SK-N-SH (cell line): ENCODE data around the gene OPRM1. TPM values are rescaled to one million over a fixed set of nuclear protein-coding genes. Genes with fewer than 3 reads are reported as not detected.

Source experiments
- CTCF ChIA-PET: fragments of 300-600, 350-600 bp; formaldehyde crosslinking; extraction: SDS; loops from one replicate; lab custom pipeline; 2021; lab: Yijun Ruan, JAX
- POLR2A ChIA-PET: fragments of 350-600 bp; sonication (Branson Sonifier 250); formaldehyde crosslinking; extraction: SDS; loops from one replicate; lab custom pipeline; 2020; ENCODE audit warnings: antibody characterized with exemption, inconsistent platforms; lab: Yijun Ruan, JAX
- DNase-seq: peaks from one replicate; pipeline ENCODE4 v3.0.0; 2012
- H2AFZ ChIP-seq: fragments of 200-600 bp; sonication (generic); 2 replicates; pipeline ENCODE4 v1.8.1; 2016; ENCODE audit warnings: antibody characterized with exemption, mild to moderate bottlenecking, low read depth
- H3F3A ChIP-seq: fragments of 200-600 bp; sonication (generic); replicated peaks from 2 replicates; pipeline ENCODE3; 2016; ENCODE audit warnings: antibody characterized with exemption, mild to moderate bottlenecking; ENCODE audit not compliant: insufficient read depth
- H3K27ac ChIP-seq, 2 experiments: fragments of 200-500 bp in 1 of 2; fragments of 200-600 bp in 1 of 2; sonication (Bioruptor generic) in 1 of 2; sonication (generic), shearing (Covaris generic) in 1 of 2; 2 replicates each; pipeline versions ENCODE4 v1.5.1 to v1.6.1; 2014 to 2016; ENCODE audit warnings: low read depth in 2 of 2, inconsistent platforms in 1 of 2, low read length in 1 of 2, mild to moderate bottlenecking in 1 of 2, mixed read lengths in 1 of 2
- H3K27me3 ChIP-seq: fragments of 200-600 bp; sonication (generic), shearing (Covaris generic); 2 replicates; pipeline ENCODE4 v1.6.1; 2016; ENCODE audit warnings: mixed run types; ENCODE audit not compliant: insufficient read depth
- H3K36me3 ChIP-seq, 2 experiments: fragments of 200-500 bp in 1 of 2; fragments of 200-600 bp in 1 of 2; sonication (Bioruptor generic) in 1 of 2; sonication (generic) in 1 of 2; replicated peaks in 1 of 2; 2 replicates each; pipeline versions ENCODE3 to v1.5.1; 2014 to 2016; ENCODE audit warnings: low read length in 1 of 2, mild to moderate bottlenecking in 1 of 2; ENCODE audit not compliant: insufficient read depth in 2 of 2, control insufficient read depth in 1 of 2
- H3K4me1 ChIP-seq, 2 experiments: fragments of 200-500 bp in 1 of 2; fragments of 200-600 bp in 1 of 2; sonication (Bioruptor generic) in 1 of 2; sonication (generic), shearing (Covaris generic) in 1 of 2; 2 replicates each; pipeline versions ENCODE4 v1.5.1 to v1.6.1; 2014 to 2016; ENCODE audit warnings: low read depth in 1 of 2, low read length in 1 of 2, mixed run types in 1 of 2; ENCODE audit not compliant: insufficient read depth in 2 of 2, control insufficient read depth in 1 of 2
- H3K4me2 ChIP-seq: fragments of 200-600 bp; sonication (generic), shearing (Covaris generic); 2 replicates; pipeline ENCODE4 v1.6.1; 2017; ENCODE audit warnings: mixed run types
- H3K4me3 ChIP-seq, 2 experiments: fragments of 200-500 bp in 1 of 2; fragments of 200-600 bp in 1 of 2; sonication (Bioruptor generic) in 1 of 2; sonication (generic), shearing (Covaris generic) in 1 of 2; 2 replicates each; pipeline versions ENCODE4 v1.5.1 to v1.8.1; 2014 to 2016; ENCODE audit warnings: low read depth in 2 of 2, inconsistent platforms in 1 of 2, low read length in 1 of 2, mild to moderate bottlenecking in 1 of 2, mixed read lengths in 1 of 2, moderate library complexity in 1 of 2
- H3K79me2 ChIP-seq: fragments of 200-600 bp; sonication (generic); 2 replicates; pipeline ENCODE4 v1.8.1; 2017; ENCODE audit warnings: mild to moderate bottlenecking; ENCODE audit not compliant: insufficient read depth
- H3K9ac ChIP-seq: fragments of 200-600 bp; sonication (generic); 2 replicates; pipeline ENCODE4 v1.6.1; 2017; ENCODE audit warnings: mixed run types
- H3K9me2 ChIP-seq: fragments of 200-600 bp; sonication (generic); 2 replicates; pipeline ENCODE4 v1.6.1; 2017; ENCODE audit warnings: mixed run types
- H3K9me3 ChIP-seq: fragments of 200-600 bp; sonication (generic); 2 replicates; pipeline ENCODE4 v1.6.1; 2017; ENCODE audit warnings: mixed run types, mild to moderate bottlenecking, moderate library complexity
- H4K20me1 ChIP-seq: fragments of 200-600 bp; sonication (generic); 2 replicates; pipeline ENCODE4 v1.6.1; 2017; ENCODE audit warnings: mild to moderate bottlenecking, mixed run types; ENCODE audit not compliant: insufficient read depth
- CHD2 ChIP-seq: fragments of 150-350 bp; IDR thresholded peaks from 2 replicates; pipeline ENCODE4 v1.6.1; 2018; ENCODE audit warnings: low read length; ENCODE audit not compliant: partially characterized antibody
- EP300 ChIP-seq, 2 experiments: IDR thresholded peaks; 2 replicates each; pipeline versions ENCODE4 v1.4.0 to v1.6.1; 2012; ENCODE audit warnings: borderline replicate concordance in 1 of 2, low read depth in 1 of 2, low read length in 1 of 2
- FOSL2 ChIP-seq: IDR thresholded peaks from 2 replicates; pipeline ENCODE4 v1.4.0; 2012; ENCODE audit warnings: low read depth, mild to moderate bottlenecking, moderate library complexity, borderline replicate concordance
- FOXJ3 ChIP-seq: sonication (generic); formaldehyde crosslinking; IDR thresholded peaks from 2 replicates; pipeline ENCODE4 v1.5.1; 2020; ENCODE audit warnings: mild to moderate bottlenecking, missing genetic modification reagents
- FOXM1 ChIP-seq: IDR thresholded peaks from 2 replicates; pipeline ENCODE4 v1.4.0; 2012; ENCODE audit warnings: low read depth, mild to moderate bottlenecking
- GABPA ChIP-seq: IDR thresholded peaks from 2 replicates; pipeline ENCODE4 v1.4.0; 2012; ENCODE audit warnings: low read depth, mild to moderate bottlenecking
- GATA2 ChIP-seq: sonication (generic); formaldehyde crosslinking; IDR thresholded peaks from 2 replicates; pipeline ENCODE4 v1.5.0; 2020; ENCODE audit warnings: mild to moderate bottlenecking, missing genetic modification reagents
- IRF3 ChIP-seq: fragments of 150-350 bp; IDR thresholded peaks from 2 replicates; pipeline ENCODE4 v1.6.1; 2016; ENCODE audit warnings: mild to moderate bottlenecking, low read depth, low read length
- MXI1 ChIP-seq: IDR thresholded peaks from 2 replicates; pipeline ENCODE4 v1.6.1; 2012; ENCODE audit warnings: mild to moderate bottlenecking, low read depth, low read length, improper control_type of control experiment
- NRF1 ChIP-seq: IDR thresholded peaks from 2 replicates; pipeline ENCODE4 v1.6.1; 2012; ENCODE audit warnings: low read depth, mild to moderate bottlenecking, low read length
- RCOR1 ChIP-seq: fragments of 150-350 bp; IDR thresholded peaks from 2 replicates; pipeline ENCODE4 v1.6.1; 2017; ENCODE audit warnings: antibody characterized with exemption, low read length
- RFX5 ChIP-seq: IDR thresholded peaks from 2 replicates; pipeline ENCODE4 v1.6.1; 2012; ENCODE audit warnings: mild to moderate bottlenecking, improper control_type of control experiment, low read length
- RXRA ChIP-seq: IDR thresholded peaks from 2 replicates; pipeline ENCODE4 v1.4.0; 2012; ENCODE audit warnings: low read depth, mild to moderate bottlenecking, borderline replicate concordance
- SIN3A ChIP-seq: IDR thresholded peaks from 2 replicates; pipeline ENCODE4 v1.6.1; 2012; ENCODE audit warnings: low read depth, mild to moderate bottlenecking, low read length, moderate library complexity, borderline replicate concordance
- SMC3 ChIP-seq: IDR thresholded peaks from 2 replicates; pipeline ENCODE4 v1.6.1; 2012; ENCODE audit warnings: low read depth, low read length, improper control_type of control experiment
- TAF1 ChIP-seq: IDR thresholded peaks from 2 replicates; pipeline ENCODE4 v1.6.1; 2012; ENCODE audit warnings: low read depth, mild to moderate bottlenecking, low read length, moderate library complexity, borderline replicate concordance
- TEAD4 ChIP-seq: IDR thresholded peaks from 2 replicates; pipeline ENCODE4 v1.4.0; 2012; ENCODE audit warnings: mild to moderate bottlenecking, borderline replicate concordance; ENCODE audit not compliant: insufficient read depth
- USF2 ChIP-seq: fragments of 150-350 bp; IDR thresholded peaks from 2 replicates; pipeline ENCODE4 v1.6.1; 2017; ENCODE audit warnings: antibody characterized with exemption, low read length, low read depth, borderline replicate concordance
- YY1 ChIP-seq: IDR thresholded peaks from 2 replicates; pipeline ENCODE4 v1.4.0; 2012; ENCODE audit warnings: low read depth, mild to moderate bottlenecking
- WGBS: methylation state at CpG from one replicate; pipeline ENCODE4 v1.1.6; 2017; ENCODE audit warnings: low lambda C conversion rate; 5-methylcytosine and 5-hydroxymethylcytosine counted together
- polyA plus RNA-seq, 3 experiments: library from polyadenylated mRNA; depleted of rRNA; stranded (reverse); fragments of >200 nt; gene quantifications; 2 replicates each; pipeline ENCODE4 v1.2.3, GENCODE V29; 2012
- TF ChIP-seq, protein P1 (sequence below): IDR thresholded peaks from 2 replicates; pipeline ENCODE4 v1.4.0; 2012; ENCODE audit warnings: low read depth

OPRM1 gene
- polyA plus RNA-seq, 1 of the 3 experiments (the other 2 are of a cell fraction), result 0.15 TPM

- H3K36me3 ChIP-seq, result no peaks in the 10 kb centered on the region
- no peaks in the 10 kb centered on the region for H3K9me3 ChIP-seq
- no peak for DNase-seq
- no peaks in the 10 kb centered on the region for H4K20me1 ChIP-seq
- H3K4me1 ChIP-seq, result no peaks in the 10 kb centered on the region; a peak in 1 of 4 replicates
- 60% methylated on average over 1 of the region's 2 CpGs for WGBS
- ChIA-PET CTCF (no interaction called here), POLR2A (no interaction called here)
- no peak overlapping the region for H3K4me2 ChIP-seq
- TF ChIP-seq RCOR1, result no peak
- no peak for TF ChIP-seq FOSL2
- TF ChIP-seq YY1, result no peak
- TF ChIP-seq, protein P1, sequence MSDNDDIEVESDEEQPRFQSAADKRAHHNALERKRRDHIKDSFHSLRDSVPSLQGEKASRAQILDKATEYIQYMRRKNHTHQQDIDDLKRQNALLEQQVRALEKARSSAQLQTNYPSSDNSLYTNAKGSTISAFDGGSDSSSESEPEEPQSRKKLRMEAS, result no peak
- no peak for TF ChIP-seq FOXM1
- TF ChIP-seq NRF1, result no peak
- no peak for TF ChIP-seq TEAD4
- TF ChIP-seq GABPA, result no peak
- no peak for TF ChIP-seq USF2
- TF ChIP-seq GATA2 (CRISPR knock-in tag), result no peak
- no peak for TF ChIP-seq IRF3
- no peak for TF ChIP-seq TAF1
- no peak for TF ChIP-seq SMC3
- H3K9ac ChIP-seq, result no peak overlapping the region
- no peaks in the 10 kb centered on the region for H3K27me3 ChIP-seq
- no peaks in the 10 kb centered on the region for H3K9me2 ChIP-seq
- no peak overlapping the region for H3K27ac ChIP-seq
- H3F3A ChIP-seq, result no peaks in the 10 kb centered on the region
- H3K4me3 ChIP-seq, result no peak overlapping the region
- no peaks in the 10 kb centered on the region for H3K79me2 ChIP-seq
- no peak overlapping the region for H2AFZ ChIP-seq
These were observed 67.2 kb downstream of the OPRM1 start for GRCh38 chr6:154106251-154106650.

GRCh38 chr6:154111025-154111424 is 72.0 kb downstream of the OPRM1 start:
- Histone ChIP-seq H3K9me3 (no peaks in the 10 kb centered on the region), H3K27me3 (no peaks in the 10 kb centered on the region), H3K9ac (no peak overlapping the region), H3K27ac (no peak overlapping the region), H3K36me3 (no peaks in the 10 kb centered on the region), H3K4me2 (no peak overlapping the region), H3K9me2 (no peaks in the 10 kb centered on the region), H3K79me2 (no peaks in the 10 kb centered on the region), H3K4me3 (no peak overlapping the region), H2AFZ (no peak overlapping the region), H3K4me1 (peaks cover 0 to 2% of the 10 kb centered on the region in 2 experiments; a peak in 1 of 4 replicates), H3F3A (no peaks in the 10 kb centered on the region), H4K20me1 (no peaks in the 10 kb centered on the region)
- DNase-seq, result no peak
- 14% methylated on average over 1 of the region's 1 CpG for WGBS
- ChIA-PET CTCF (no interaction called here), POLR2A (no interaction called here)
- TF ChIP-seq FOXJ3 (CRISPR knock-in tag), result no peak
- TF ChIP-seq RFX5, result no peak
- no peak for TF ChIP-seq CHD2
- TF ChIP-seq TEAD4, result no peak
- TF ChIP-seq SIN3A, result no peak
- TF ChIP-seq MXI1, result no peak
- no peak for TF ChIP-seq EP300 (IDR thresholded peaks at IDR 0.05; ENCODE audit: borderline replicate concordance in 1 of 2, low read depth in 1 of 2, low read length in 1 of 2)
- TF ChIP-seq NRF1, result no peak
- no peak for TF ChIP-seq RXRA
